SHP77 (cell line): ENCODE data around the gene KAZALD1.

Source experiments
- DNase-seq, 2 experiments: peaks; one replicate each; lab custom pipeline; 2025; lab: John Stamatoyannopoulos, UW

Gene KAZALD1

DNA sequence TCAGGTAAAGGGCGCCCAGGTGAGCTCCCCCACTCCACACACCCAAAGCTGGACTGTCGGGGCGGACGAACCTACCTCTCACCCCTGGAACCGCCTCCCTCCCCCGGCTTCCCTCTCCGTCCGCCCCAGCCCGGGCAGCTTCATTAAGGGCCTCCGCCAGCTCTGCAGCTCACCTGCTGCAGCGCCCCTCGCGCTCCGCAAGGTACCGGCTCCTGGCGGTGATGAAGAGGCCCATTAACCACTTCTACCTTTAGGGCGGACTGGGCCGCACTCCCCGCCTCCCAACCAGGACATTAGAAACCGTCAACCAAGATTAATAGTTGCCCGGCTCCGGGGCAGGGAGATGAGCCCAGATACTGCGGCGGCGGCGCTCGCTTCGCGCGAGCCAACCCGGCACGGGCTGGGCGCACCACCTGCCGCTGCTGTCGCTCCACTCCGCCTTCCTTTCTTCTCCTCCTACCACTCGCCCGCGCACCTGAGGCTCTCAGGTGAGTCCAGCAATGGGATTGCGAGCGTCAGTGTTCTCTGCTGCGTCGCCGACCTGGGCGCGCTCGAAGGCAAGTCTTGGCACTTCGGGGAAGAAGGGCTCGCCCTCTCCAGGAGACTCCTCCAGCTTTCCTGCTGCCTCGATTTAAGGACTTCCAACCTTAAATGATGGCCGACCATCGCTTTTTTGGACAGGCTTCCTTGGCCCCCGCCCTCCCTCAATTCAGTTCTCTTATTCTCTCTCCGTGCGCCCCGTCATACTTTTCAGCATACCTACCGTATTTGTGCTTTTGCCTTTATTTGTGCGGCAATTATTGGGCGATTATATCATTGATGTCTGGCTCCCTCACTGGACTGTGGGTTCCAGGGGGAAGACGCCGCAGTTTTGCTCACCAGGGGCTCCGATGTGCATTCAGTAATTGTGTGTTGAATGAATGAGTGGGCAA lies 13.6 kb upstream of the KAZALD1 start:
- no peak for DNase-seq

DNA sequence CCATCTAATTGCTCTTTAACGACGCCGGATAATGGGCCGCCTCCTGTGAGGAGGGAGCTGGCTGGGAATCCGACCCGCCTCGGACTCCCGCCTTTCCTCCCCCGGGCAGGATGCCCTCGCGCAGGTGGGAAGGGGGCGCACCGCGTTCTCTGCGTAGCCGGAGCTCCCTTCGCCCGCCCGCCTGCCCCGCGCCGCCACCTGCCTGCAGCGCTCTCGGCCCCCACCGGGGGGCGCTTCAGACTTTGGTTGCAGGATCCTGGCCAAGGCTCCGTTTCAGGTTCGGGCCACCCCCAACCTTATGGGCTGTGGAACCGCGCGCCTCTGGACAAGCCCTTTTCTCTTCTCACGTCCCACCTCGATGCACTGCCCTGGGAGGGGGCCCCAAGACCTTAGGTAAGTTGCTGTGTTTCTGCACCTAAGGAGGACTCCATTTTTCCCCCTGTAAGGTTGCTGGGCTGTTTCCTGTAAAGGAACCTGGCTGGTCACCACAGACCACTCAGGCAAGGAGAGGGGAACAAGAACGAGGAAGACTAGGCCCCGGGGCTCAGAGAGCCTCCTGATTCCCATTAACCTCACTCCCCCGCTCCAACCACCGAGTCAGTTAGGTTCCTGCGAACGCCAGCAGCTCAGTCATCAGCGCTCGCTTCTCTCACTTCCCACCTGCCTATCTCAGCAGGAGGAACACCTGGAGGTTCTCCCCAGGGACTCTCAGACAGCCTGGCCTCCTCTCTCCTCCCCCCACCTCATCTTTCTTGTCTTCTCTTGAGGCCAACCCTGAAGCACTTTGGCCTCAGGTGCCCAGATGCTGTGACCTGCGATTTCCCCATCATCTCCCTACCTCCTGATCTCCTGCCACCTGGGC lies 11.3 kb upstream of the KAZALD1 start:
- DNase-seq = peak; percentile 54 to 60

DNA sequence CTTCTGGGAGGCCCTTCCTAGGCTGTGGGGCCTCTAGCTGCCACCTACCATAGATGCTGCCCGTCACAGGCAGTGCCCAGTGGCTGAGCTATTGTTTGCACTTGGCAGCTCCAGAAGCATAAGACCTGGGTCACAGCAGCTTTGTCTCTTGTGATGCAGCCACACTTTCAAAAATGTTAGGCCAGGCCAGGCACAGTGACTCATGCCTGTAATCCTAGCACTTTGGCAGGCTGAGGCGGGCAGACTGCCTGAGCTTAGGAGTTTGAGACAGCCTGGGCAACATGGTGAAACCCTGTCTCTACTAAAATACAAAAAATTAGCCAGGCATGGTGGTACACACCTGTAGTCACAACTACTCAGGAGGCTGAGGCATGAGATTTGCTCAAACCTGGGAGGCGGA lies 9.5 kb upstream of the KAZALD1 start:
- no peak for DNase-seq

DNA sequence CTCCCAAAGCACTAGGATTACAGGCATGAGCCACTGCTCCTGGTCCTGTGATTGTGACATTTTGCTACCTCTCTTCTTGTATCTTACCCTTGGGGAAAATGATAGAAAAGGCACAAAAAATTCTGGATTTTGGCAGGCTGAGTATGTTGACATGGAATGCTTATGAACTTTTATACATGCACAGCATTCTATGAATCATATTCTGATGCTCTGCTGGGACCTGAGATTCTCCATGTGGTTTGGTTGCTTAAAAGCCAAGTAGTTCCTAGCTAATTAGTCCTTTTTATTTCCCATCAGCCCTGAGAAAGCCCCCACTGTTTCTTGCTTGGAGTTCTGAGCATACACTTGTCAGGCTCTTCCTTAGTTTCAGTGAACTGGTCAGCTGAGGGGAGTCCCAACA lies 8.3 kb upstream of the KAZALD1 start:
- DNase-seq = no peak

DNA sequence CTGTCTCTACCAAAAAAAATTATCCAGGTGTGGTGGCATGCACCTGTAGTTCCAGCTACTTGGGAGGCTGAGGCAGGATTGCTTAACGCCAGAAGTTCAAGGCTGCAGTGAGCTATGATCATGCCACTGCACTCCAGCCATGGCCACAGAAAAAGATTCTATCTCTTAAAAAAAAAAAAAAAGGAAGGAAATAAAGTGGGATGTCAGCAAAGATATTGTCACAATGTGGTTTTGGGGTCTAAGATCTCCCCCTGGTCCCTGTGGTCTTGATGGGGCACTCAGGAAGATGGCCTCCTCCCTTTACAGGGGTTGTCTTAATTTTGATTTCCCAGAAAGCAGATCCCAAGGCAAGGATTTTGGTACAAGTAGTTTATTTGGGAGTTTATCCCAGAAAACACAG lies 7.4 kb upstream of the KAZALD1 start:
- DNase-seq = no peak

DNA sequence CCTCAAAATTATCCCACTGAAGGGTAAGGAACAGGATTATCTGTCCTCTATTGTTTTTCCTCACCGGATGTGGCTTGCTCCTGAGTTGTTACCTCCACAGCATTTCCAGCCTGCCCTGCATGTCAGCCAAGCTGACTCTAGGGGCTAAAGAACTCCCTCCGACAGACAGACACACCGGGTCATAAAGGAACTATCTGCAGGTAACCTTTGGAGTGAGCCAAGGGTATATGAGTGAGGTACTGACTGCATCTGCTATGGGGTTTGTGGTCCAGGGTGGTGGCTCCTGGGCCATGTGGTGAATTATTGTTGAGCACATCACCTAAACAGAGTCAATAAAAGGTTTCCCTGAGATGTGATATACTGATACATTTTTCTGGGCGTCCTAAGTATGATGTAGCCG lies 6.9 kb upstream of the KAZALD1 start:
- no peak for DNase-seq

DNA sequence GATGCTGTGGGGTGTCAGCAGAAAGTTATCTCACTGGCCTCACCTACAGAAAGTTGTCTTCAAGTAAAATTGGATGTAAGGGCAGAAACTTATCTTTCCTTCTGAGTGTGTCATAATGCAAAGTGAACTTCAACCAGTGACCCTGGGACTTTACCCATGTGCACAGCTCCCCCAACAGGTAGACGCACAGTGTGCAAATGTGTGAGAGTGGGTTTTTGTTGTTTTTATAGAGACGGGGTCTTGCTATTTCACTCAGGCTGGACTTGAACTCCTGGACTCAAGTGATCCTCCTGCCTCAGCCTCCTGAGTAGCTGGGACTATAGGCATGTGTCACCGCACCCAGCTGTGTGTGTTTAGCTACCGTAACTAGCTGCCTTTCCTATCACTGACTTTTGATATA lies 6.4 kb upstream of the KAZALD1 start:
- DNase-seq = no peak

DNA sequence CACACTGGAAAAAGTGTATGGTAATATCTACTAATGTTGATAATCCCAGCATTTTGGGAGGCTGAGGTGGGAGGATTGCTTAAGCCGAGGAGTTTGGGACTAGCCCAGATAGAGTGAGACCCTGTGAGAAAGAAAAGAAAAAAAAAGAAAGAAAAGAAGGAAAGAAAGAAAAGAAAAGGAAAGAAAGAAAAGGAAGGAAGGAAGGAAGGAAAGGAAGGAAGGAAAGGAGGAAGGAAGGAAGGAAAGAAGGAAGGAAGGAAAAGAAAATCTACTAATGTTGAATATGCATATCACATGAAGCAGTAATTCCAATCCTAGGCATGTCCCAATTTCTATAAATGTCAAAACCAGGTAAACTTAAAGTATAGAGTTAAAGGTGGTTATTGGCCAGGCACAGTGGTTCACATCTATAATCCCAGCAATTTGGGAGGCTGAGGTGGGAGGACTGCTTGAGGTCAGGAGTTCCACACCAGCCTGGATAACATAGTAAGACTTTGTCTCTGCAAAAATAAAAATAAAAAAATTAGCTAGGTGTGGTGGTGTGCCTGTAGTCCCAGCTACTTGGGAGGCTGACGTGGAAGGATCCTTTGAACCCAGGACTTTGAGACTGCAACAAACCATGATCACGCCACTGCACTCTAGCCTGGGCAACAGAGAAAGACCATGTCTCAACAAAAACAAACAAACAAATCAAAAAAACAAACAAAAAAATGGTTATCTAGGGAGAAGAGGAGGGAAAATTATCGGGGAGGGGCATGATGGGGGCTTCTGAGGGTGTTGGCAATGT lies 5.2 kb upstream of the KAZALD1 start:
- no peak for DNase-seq

DNA sequence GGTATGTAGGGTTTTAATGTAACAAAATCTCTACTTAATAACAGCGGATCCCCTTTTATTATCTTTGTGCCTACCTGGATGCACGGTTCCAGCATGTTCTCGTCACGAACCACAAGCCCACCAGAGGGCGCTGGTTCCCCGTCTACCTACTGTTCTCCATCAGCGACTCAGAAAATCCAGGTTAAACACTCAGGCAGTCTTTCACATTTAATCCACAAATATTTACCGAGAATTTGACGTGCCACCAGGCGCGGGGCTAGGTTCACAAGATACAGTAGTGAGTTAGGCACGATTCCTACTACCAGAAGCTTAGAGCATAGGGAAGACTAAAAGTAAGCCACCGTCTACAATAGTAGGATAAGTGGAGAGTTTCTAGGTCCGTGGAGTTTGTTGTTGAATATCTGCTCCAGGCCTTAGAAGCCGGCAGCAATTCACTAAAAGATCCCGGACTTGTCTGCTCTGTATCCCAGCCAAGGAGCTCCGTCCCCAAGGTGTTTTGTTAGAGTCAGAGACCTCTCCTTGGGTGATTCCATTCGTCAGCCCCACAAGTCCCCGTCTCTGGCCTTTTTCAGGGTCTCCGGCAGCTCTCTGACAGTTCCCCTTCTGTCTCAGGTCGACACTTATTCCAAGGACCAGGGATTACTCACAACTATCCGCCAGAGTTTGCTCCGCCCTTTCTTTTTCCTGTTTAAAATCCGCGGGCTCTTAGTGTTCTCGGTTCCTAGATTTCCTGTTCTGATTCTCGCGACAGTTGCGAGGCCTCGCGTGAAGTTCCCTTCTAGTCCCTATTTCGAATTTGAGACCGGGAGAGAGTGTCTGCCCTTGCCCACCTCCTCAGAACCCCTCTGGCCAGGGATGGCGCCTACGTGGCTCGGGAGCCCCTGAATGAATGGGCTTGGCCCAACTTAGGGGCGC lies 1.5 kb upstream of the KAZALD1 start:
- peak; percentile 88 to 95 for DNase-seq

DNA sequence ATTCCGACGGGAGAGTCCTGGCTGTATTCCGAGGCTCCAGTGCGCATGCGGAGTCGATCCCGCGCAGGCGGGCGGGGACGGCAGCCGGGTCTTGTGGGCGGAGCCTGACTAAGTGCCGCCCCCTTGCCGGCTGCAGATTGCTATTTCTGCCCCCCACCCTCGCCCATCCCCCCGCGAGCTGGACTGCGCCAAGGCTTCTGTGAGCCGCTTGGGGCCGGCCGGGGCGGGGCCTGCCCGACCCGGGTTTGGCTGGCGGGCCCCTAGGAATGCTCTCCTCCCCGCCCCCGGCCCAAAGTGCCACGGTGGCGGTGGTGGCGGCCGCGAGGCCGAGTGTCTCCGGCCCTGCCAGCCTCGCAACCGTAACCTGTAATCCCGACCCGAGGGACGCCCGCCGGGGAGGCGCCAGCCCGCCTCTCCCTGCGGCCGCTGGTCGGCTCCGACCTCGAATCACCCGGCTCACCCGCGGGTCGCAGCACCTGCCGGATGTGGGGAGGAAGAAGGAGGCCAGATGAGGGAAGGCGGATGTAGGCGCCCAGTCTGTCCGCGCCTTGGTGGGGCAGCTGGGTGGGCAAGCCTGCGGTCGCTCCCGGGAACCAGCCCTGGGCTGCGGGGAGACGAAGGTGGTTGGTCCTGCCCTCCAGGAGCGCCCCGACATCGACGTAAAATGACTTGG lies 702 bp upstream of the KAZALD1 start:
- peak; percentile 90 to 91 for DNase-seq

DNA sequence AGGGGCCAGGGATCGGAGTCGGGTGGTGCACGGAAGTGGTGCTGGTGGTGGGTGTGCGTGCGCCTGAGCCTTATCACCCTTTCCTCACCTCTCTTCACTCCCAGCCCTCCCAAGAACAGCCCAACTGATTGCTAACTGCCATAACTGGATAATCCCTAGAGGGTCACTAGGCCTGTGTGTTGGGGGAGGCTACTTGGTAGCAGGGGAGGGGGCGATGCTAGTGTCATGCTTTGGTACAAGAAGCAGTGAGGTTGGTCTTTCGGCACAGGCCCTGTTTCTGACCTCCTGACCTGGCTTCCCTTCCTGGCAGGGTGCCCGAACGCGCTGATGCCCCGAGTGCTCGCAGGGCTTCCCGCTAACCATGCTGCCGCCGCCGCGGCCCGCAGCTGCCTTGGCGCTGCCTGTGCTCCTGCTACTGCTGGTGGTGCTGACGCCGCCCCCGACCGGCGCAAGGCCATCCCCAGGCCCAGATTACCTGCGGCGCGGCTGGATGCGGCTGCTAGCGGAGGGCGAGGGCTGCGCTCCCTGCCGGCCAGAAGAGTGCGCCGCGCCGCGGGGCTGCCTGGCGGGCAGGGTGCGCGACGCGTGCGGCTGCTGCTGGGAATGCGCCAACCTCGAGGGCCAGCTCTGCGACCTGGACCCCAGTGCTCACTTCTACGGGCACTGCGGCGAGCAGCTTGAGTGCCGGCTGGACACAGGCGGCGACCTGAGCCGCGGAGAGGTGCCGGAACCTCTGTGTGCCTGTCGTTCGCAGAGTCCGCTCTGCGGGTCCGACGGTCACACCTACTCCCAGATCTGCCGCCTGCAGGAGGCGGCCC lies 652 bp downstream of the KAZALD1 start:
- peak; percentile 77 for DNase-seq

DNA sequence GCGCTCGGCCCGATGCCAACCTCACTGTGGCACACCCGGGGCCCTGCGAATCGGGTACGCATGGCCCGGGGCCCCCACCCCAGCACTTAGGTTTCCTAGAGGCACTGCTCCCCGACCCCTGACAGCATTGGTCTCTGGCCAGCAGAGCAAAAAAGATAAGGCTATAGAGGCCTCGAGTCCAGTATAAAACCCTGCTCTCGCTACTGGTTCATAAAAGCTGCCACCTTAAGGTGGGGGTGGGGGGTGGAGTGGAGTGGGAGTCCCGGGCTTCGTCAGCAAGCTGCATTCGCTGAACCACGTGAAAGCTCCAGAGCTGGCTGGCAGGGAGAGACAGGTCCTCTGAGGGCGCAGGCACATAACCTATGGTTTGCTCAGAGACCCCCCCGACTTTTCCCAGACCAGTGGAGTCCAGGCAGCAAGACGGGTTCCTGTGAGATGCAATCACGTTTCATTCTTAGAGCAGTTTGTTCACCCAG lies 1.3 kb downstream of the KAZALD1 start:
- DNase-seq = no peak

DNA sequence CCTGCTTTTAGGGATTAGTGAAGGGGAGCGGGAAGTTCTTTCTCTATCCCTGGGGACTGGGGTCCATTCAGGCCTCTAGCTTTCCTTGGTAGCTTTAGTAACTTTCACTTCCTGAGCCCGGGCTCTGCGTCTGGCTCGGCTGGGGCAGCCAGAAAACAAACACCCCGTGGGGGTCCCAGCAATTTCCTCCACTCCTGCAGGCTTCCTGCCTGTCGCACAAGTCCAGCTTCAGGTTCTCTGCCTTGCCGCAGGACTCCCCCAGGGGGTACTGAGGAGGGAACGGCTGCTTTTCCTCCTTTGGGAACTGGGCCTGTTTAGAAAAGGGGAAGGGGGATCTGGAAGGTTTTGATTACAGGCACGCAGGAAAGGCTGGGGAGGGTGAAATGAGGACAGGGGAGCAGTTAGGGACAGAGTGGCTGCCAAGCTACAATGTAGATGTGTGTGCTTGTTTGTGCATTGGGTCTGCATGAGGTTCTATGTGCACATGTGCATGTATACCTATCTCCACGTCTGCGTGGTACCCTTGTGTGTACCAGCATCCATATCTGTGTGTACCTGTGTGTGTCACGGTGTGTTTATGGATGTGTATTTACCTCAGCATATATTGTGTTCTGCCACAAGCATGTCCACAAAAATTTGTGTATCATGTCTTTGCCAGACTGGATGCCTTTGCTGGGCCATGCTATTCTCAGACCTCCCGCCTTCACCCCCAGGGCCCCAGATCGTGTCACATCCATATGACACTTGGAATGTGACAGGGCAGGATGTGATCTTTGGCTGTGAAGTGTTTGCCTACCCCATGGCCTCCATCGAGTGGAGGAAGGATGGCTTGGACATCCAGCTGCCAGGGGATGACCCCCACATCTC lies 2.0 kb downstream of the KAZALD1 start:
- no peak for DNase-seq

DNA sequence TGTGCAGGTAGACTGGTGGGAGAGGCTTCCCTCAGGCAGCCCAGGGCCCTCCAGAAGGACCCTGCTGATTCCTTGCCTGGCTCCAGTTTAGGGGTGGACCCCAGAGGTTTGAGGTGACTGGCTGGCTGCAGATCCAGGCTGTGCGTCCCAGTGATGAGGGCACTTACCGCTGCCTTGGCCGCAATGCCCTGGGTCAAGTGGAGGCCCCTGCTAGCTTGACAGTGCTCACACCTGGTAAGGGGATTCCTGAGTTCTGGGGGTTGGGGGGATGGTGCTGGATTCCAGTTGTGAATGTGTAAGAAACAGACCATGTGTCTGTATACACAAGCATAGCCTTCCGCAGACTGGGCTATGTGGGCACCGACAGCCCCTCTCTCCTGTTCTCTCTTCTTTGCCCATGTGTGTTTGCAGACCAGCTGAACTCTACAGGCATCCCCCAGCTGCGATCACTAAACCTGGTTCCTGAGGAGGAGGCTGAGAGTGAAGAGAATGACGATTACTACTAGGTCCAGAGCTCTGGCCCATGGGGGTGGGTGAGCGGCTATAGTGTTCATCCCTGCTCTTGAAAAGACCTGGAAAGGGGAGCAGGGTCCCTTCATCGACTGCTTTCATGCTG lies 2.7 kb downstream of the KAZALD1 start:
- no peak for DNase-seq

DNA sequence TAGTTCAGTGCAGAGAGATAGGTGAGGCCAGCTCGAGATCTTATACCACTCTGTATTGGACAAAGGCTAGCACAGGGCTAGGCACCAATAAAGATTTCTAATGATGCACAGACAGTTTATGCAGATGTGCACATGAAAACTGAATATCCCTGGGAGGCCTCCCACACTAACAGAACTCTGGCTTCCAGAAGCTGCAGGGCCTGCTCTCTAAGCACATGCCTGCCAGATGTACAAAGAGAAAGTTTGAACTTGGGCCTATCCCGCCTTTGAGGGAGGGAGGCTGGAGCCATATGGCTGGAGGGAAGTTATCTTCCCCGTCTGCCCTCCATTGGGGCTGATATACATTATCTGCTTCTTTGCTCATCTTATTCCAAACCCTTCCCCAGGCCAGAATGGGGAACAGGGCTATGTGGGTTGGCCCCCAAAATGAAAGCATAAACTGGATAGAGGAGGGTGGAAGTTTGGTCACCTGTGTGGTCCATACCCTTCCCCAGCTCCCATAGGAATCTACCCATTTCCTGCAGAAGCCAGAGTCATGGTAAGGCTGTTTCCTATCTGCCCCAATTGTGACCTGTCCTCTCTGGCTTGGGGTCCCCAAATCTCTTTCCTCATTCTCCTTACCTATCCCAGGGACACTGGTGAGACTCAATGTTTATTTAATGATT lies 3.8 kb downstream of the KAZALD1 start:
- DNase-seq = no peak

DNA sequence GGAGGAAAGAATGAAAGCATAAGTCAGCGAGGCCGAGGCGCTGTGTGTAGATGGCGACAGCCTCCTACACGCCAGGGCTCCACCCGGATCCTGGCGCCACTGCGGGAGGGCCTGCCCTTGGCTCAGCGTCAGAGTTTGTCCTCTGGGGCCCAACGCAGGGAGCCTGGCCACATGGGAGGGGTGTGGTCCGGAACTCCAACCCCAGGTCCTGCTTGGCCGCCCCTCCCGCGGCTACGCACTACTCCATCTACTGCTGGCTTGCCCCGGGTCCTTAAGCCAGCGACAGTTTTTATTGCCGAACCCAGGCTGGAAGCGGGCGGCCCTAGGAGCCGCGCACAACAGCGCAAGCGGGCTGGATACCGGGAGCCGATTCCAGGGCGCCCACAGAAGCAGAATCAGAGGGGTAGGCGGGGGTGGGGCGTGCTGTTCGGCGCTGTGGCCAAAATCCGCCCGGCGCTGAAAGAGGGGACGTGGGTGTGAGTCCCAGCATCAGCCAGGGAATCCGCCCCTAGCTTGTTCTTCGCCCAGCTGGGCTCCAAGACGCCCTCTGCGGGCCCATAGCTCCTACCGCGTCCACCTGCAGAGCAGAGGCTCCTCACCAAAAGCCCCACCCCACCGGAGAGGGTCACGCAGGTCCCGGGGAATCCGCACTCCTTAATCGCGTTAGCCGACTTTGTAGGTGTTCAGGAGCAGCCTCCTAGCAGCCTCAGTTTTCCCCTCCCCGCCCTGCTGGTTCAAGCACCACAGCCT lies 4.5 kb downstream of the KAZALD1 start:
- DNase-seq = peak; percentile 73 to 84

DNA sequence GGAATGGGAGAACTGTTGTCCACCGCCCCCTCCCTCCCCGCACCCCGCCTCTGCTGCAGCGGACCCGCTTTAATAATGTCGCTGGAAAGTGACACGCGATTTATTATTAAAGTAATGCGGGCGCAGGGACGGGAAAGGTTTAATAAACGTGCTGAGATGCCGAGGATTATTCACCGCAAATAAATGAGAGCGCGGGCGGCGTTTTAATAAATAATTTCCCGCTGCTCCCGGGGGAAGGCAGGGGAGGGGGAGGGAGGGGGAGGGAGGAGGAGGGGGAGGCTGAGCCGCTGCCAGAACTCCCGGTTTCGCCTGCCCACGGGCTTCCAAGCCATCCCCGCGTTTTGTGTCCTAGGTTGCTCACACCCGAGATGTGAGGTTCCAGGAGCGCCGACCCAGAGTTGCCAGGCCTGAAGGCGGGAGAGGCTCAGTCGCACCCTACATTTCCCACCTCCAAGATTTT lies 5.1 kb downstream of the KAZALD1 start:
- no peak for DNase-seq
